HuH-7 (cell line): ENCODE results near the gene SLC12A5.
"Not testable (repeated sequence)": the region's sequence is repeated elsewhere in the genome, so short reads cannot be mapped to it uniquely, and the experiment has no call there.

Source experiments
- DNase-seq: peaks from one replicate; pipeline ENCODE4 v3.0.0; 2011; ENCODE audit warnings: low spot score

Gene SLC12A5

GRCh38 chr20:46081074-46081473 is 52.1 kb downstream of the SLC12A5 start:
- DNase-seq = no peak

- DNase-seq = no peak
These were observed 54.1 kb downstream of the SLC12A5 start for GRCh38 chr20:46083101-46083500.

GRCh38 chr20:46083531-46084061 is 54.6 kb downstream of the SLC12A5 start:
- no peak for DNase-seq

- no peak for DNase-seq
These were observed 55.8 kb downstream of the SLC12A5 start for GRCh38 chr20:46084805-46085178.

- DNase-seq = peak; percentile 47
These were observed 56.3 kb downstream of the SLC12A5 start for GRCh38 chr20:46085179-46085851.

GRCh38 chr20:46087161-46087560 is 58.1 kb downstream of the SLC12A5 start:
- no peak for DNase-seq

- peak; percentile 42 for DNase-seq
These were observed 59.6 kb downstream of the SLC12A5 start for GRCh38 chr20:46088409-46089166.

- no peak for DNase-seq
These were observed 60.1 kb downstream of the SLC12A5 start for GRCh38 chr20:46089167-46089416.

DNA sequence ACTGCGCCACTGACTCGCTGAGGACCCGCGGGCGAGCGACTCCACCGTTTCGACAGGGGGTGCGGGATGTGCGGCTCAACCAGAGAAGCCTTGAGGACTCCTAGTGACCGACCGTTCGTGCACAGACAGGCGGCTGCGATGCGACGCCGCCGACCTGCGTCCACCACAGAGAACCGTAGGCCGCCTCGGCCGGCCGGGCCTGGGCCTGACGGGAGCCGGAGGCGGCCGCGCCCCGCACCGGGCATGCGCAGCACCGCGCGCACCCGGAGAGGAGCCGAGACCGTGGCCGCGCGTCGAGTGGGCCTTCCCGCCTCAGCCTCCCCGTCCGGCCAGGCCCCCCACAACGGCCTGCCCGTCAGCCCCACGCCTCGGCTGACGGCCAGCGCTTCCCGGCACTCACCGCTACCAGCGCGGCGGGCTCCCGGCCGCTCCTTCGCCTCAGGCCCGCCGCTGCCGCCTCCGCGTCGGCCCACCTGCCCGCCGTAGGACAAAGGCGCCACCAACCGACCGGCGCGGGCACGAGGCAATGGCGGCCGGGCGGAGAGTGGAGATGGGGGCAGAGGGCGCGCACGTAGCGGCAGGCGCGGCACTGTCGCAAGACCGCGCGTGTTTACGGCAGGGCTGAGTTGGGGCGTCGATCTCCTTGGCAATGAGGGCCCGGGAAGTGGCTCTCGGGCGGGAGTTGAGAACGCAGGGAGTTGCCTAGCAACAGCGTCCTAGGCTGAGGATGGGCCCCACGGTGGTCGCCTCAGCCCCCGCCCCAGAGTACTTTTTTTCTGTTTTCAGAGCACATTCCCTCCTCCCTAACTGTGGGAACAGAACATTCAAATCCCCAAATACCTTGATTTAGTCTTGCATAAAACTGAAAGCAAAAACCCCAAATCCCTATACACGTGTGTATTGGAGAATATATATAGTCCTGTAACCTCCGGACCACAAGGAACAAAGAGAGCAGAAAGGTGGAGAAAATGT is 60.7 kb downstream of the SLC12A5 start, which contains the start of gene NCOA5:
Gene NCOA5 (minus strand): TSS at position 546 of the 972 bp plus-strand sequence. CDS start 10,538 bp downstream, outside the sequence.
- peak; percentile 98 for DNase-seq

DNA sequence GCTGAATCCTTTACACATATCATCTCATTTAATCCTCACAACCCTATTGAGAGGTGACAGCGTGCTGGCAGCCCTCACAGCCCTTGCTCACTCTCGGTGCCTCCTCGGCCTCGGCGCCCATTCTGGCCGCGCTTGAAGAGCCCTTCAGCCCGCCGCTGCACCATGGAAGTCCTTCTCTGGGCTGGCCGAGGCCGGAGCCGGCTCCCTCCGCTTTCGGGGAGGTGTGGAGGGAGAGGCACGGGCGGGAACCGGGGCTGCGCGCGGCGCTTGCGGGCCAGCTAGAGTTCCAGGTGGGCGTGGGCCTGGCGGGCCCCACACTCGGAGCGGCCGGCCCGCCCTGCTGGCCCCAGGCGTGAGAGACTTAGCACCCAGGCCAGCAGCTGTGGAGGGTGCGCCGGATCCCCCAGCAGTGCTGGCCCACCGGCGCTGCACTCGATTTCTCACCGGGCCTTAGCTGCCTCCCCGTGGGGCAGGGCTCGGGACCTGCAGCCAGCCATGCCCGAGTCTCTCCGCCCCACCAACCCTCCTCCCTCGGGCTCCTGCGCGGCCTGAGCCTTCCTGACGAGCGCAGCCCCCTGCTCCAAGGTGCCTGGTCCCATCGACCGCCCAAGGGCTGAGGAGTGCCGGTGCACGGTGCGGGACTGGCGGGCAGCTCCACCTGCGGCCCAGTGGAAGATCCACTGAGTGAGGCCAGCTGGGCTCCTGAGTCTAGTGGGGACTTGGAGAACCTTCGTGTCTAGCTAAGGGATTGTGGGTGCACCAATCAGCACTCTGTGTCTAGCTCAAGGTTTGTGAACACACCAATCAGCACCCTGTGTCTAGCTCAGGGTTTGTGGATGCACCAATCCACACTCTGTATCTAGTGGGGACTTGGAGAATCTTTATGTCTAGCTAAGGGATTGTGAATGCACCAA is 62.9 kb downstream of the SLC12A5 start:
- not testable (repeated sequence) for DNase-seq

- DNase-seq = no peak
These were observed 64.5 kb downstream of the SLC12A5 start for GRCh38 chr20:46093531-46093930.

- no peak for DNase-seq
These were observed 70.7 kb downstream of the SLC12A5 start for GRCh38 chr20:46099491-46100287.

GRCh38 chr20:46100444-46100843 is 71.4 kb downstream of the SLC12A5 start:
- DNase-seq = not testable (repeated sequence)

GRCh38 chr20:46100988-46101387 is 72.0 kb downstream of the SLC12A5 start:
- no peak for DNase-seq

DNA sequence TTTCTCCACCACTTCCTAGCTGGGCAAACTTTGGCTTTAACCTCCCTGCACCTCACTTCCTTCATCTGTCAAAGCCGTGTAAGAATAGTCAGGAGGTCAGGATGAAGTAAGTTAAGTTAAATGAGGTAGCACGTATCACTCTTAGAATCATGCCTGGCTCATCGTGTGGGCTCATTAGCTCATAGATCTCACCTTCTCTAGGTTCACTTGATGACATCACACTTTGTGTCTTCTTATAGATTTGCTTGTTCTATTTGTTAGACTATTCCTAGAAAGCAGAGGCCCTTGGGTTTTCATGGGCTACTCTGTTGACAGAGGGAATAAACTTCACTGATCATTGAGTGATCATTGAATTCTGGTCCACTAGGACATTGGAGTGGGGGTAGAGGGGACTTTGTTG is 72.9 kb downstream of the SLC12A5 start:
- DNase-seq = no peak

- DNase-seq = no peak
These were observed 73.9 kb downstream of the SLC12A5 start for GRCh38 chr20:46102940-46103339.

GRCh38 chr20:46104262-46104661 is 75.2 kb downstream of the SLC12A5 start:
- no peak for DNase-seq

- no peak for DNase-seq
These were observed 78.0 kb downstream of the SLC12A5 start for GRCh38 chr20:46107061-46107460.

DNA sequence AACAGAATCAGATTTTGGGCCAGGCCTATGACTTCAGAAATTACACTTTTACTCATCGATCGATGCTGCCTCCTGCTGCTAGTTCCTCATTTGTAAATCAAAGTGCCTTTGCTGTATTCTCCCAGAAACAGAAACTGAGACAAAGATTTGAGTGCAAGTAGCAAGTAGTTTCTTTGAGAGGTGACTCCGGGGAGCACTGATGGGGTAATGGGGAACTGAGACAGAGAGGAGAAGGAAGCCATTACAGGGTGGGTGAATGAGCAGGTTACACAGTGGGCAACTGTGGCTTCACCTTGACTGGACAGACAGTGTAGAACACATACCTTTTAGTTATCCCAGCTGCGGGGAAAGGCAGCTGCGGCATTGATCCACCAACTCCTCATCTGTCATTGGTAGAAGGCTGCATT is 79.4 kb downstream of the SLC12A5 start:
- DNase-seq = no peak

- DNase-seq = no peak
These were observed 80.0 kb downstream of the SLC12A5 start for GRCh38 chr20:46108976-46109375.
